Fibroblast of mammary gland (primary cell): ENCODE results near the gene HIC1.

Source experiments
- DNase-seq: peaks from one replicate; pipeline ENCODE4 v3.0.0-alpha.2; 2010; ENCODE audit warnings: low read depth
- H3K4me3 ChIP-seq: 2 replicates; pipeline ENCODE4 v1.5.1; 2011; ENCODE audit warnings: low read depth, mild to moderate bottlenecking, low read length, moderate library complexity; ENCODE audit not compliant: control insufficient read depth
- CTCF ChIP-seq: conservative IDR thresholded peaks from 2 replicates; pipeline ENCODE4 v1.5.1; 2011; ENCODE audit warnings: low read depth, low read length, inconsistent platforms; ENCODE audit not compliant: control insufficient read depth, insufficient read depth

The HIC1 gene

GRCh38 chr17:2057175-2057759, 2.4 kb downstream of the HIC1 start:
- peak overlapping the region; percentile 20 for H3K4me3 ChIP-seq
- TF ChIP-seq CTCF, result no peak
- no peak for DNase-seq

- H3K4me3 ChIP-seq, result peak overlapping the region; percentile 44
- DNase-seq, result no peak
- TF ChIP-seq CTCF, result no peak
Observed at GRCh38 chr17:2057760-2058585, 3.1 kb downstream of the HIC1 start.

- H3K4me3 ChIP-seq, result peak overlapping the region; percentile 44
- peak; percentile 60 for TF ChIP-seq CTCF
- DNase-seq, result peak; percentile 86
Observed at GRCh38 chr17:2058586-2059546, 4.0 kb downstream of the HIC1 start.

GRCh38 chr17:2059547-2060384, 4.9 kb downstream of the HIC1 start:
- no peak for TF ChIP-seq CTCF
- no peak for DNase-seq
- H3K4me3 ChIP-seq, result peak overlapping the region; percentile 33

GRCh38 chr17:2060385-2060658, 5.4 kb downstream of the HIC1 start:
- no peak overlapping the region for H3K4me3 ChIP-seq
- no peak for DNase-seq
- TF ChIP-seq CTCF, result no peak
